Non-pigmented ciliary epithelial cell (primary cell): Measurements from ENCODE around the gene REEP1.
"Not testable (repeated sequence)": the region's sequence is repeated elsewhere in the genome, so short reads cannot be mapped to it uniquely, and the experiment has no call there.

Source experiments
- DNase-seq: peaks from one replicate; pipeline ENCODE4 v3.0.0-alpha.2; 2010; ENCODE audit warnings: low read depth

The REEP1 gene

GRCh38 chr2:86243950-86244733 lies 93.3 kb downstream of the REEP1 start:
- DNase-seq, result no peak

DNA sequence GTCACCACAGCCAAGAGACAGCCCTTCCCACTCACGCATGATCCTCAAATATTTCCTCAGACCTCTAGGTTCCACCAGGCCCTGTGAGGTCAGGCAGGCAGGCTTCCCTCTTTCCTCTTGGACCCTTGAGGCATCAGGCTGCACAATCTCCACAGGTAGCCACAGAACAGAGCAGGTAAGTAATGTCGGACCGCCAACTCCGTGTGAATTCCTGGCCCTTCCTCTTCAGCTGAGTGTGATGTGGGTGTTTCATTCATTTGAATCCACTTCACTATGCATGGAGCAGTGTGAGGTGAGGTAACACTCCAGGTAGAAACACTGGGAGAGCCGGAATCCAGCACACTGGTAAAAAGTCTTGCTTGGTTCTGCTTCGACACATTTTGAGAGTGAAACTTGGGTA lies 94.2 kb downstream of the REEP1 start:
- DNase-seq, result no peak

DNA sequence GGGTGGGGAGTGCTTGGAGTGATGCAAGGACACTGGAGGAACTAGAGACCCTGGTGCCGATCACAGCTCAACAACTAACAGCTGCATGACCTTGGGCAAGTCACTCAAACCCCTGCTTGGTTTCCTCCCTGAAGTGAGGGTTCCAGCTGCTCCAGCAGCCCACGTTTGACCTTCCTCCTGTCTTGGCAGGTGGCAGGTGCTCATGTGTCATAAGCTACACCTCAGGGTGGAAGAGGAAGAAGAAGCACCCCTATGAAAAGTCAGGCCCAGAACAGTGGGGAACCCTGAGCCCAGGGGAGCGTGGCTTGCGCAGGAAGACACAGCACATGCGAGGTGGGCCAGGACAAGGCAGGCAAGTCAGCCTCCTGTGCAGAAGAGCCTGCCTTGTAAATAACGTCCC lies 95.8 kb downstream of the REEP1 start:
- no peak for DNase-seq

DNA sequence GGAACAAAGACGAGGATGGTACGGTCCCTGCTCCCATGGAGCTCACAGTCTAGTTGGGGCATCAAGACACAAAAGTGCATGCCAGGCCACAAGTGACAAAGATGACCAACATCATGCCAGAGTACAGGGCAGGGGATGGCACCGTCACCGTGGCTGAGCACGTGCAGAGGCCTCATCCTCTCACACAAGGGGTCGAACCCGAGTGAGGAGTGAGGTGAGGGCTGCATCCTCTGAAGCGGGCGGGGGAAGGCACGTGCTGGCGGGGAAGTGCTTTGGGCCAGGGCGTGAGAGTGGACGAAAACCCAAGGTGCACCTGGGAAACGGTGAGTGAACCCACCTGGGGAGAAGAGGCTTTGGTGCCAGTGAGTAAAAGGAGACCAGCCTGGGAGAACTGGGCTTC lies 97.2 kb downstream of the REEP1 start:
- no peak for DNase-seq

GRCh38 chr2:86239745-86240144 lies 97.7 kb downstream of the REEP1 start:
- DNase-seq, result no peak

DNA sequence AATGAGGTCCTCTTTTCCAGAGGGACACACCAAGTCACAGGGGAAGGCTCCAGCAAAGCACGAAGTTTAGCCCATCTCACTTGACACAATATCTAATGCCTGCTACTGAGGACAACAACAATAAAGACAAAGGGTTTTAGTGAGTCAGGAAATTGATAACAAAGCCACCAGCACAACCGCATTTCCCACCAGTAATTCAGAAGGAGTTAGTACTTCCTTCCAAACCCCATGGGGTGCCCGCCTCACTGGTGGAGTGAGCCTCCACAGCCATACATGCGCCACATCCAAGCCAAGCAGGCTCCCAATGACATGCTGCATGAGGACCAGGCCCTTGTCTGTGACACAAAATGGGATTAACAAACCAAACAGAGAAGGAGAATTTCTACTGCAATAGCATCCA lies 98.1 kb downstream of the REEP1 start:
- DNase-seq, result no peak

DNA sequence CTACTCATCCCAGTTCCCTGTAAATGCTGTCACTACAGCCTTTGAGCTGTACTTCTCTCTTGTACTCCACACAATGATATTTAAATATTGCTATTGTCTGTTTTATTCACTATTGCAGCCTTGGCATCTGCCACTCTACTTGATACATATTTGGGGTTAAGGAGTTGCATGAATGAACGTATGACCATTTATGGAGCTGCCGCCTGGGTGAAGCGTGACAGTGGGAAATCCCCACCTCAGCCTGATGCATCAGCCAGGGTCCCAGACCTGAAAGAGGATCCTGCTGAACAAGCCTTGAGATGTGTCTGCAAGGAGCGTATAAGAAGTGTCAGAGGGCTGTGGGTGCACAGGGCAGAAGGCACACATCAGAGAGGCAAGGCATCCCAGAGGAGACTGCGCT lies 99.1 kb downstream of the REEP1 start:
- DNase-seq, result no peak

- no peak for DNase-seq
These were observed 100.3 kb downstream of the REEP1 start for GRCh38 chr2:86237172-86237571.

- no peak for DNase-seq
These were observed 102.0 kb downstream of the REEP1 start for GRCh38 chr2:86235196-86235980.

DNA sequence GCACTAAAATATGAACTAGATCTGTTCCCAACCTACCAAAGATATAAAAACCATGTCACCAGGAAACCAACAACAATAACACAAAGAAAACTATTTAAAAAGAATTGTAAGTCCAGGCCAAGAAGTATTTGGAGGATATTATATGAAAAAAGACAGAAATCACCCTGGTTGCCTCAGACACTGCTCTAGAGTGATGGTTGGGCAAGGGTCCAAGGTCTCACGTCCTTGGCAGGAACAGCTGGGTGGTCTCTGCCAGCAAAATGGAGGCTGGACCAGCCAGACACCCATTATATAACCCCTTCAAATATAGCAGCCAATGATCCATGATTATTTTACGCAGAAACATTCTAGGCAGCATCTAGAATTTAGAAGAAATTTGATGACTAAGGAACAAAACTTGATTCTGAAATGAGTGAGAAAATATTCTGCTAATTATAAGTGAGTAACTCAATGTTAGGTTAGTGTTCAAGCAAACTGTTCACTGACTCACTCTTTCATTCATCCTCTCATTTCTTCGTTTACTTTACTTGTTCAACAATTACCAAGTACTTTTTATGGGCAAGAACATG lies 102.8 kb downstream of the REEP1 start:
- no peak for DNase-seq

DNA sequence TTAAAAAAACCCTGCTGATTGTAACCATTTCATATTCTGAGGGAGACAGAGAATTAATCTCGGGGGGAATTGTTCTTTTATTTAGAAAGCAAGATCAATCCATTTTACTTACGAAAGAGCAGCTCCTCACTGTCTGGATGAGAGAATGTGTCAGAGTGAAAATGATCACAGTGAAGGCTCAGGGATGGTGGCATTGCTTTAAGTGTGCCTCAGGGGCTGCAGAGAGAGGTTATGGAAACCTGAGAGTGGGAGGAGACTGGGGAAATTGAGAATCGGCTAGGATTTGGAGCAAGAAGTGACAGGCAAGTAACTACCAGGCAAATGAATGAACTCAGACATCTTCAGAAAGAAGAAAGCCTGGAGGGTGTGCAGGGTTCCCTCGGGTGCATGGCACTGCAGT lies 104.0 kb downstream of the REEP1 start:
- no peak for DNase-seq

DNA sequence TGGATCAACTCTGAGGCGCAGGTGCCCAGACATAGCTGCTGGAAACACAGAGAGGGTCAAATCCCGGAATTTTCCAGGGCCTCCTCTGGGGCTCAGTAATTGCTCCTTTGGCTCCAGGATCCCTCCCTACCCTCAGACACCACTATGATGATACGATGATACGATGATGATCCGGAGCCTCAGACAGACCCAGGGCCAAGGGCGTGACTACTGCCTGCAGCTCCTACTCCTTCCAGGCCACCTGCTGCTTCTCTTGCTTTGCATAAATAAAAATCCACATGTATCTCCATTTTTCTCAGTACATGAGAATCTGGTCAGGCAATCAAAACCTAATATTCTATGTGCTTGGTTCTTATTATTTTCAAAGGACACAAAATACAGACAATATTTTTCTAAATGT lies 104.5 kb downstream of the REEP1 start:
- no peak for DNase-seq

DNA sequence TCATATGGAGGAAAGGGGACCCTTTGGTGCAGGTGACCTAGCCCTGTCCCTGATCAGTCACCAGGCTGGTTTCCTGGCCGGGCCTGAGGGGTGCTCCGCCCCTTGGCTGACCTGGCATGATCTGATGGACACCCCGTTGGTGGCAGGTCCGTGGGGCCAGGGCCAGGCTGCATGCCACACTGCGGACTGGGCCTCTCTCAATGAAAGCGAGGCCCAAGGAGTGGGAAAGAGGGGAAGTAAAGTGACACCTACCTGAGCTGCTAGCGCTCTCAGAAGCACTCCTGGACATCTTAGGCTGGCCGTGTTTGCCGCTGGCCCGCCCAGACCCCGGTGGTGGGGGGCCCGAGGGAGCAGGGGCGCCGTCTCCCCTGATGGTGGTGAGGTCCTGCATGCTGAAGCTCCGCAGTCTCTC lies 105.0 kb downstream of the REEP1 start:
- DNase-seq, result no peak

- DNase-seq, result no peak
These were observed 105.6 kb downstream of the REEP1 start for GRCh38 chr2:86231680-86232372.

- DNase-seq, result no peak
These were observed 106.5 kb downstream of the REEP1 start for GRCh38 chr2:86230961-86231360.

DNA sequence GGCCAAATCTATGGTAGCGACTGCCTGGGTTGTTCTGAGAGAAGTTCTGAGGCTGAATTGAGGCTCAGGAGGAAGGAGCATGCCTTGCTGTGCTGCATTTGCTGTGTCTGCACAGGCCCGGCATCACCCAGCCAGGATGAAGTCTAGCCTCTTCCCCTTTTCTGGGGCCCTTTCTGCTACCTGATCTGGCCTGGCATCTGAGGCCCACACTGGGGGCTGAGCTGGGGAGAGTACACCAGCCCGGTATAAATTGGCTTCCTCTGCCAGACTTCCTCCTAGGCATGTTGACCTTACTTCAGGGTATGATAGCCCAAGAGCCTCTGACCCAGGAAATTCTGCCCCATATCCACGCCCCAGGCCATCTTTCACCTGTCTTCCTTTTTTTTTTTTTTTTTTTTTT lies 108.2 kb downstream of the REEP1 start:
- DNase-seq, result no peak

DNA sequence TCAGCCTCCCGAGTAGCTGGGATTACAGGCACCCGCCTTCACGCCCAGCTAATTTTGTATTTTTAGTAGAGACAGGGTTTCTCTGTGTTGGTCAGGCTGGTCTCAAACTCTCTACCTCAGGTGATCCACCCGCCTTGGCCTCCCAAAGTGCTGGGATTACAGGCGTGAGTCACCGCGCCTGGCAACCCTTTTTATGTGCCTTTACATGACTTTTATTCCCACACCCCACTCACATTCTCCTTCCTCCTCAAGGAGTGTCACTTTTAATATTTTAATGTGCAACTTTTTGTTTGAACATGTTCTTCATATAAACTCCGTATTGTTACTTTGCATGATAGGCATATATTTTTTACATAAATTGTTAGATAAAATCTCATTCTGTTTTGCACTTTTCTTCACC lies 108.9 kb downstream of the REEP1 start:
- DNase-seq, result not testable (repeated sequence)

GRCh38 chr2:86227685-86228084 lies 109.7 kb downstream of the REEP1 start:
- DNase-seq, result no peak

- DNase-seq, result no peak
These were observed 110.5 kb downstream of the REEP1 start for GRCh38 chr2:86226636-86227520.

- no peak for DNase-seq
These were observed 111.4 kb downstream of the REEP1 start for GRCh38 chr2:86226070-86226469.

GRCh38 chr2:86225581-86225980 lies 111.8 kb downstream of the REEP1 start:
- no peak for DNase-seq
